ENCODE data around the gene HMGCL. TPM values are rescaled to one million over a fixed set of nuclear protein-coding genes. Genes with fewer than 3 reads are reported as not detected.

HMGCL gene
- total RNA-seq, result 35.3 and 54.8 TPM in 2 replicates

GRCh38 chr1:23825076-23825761 is at the start of gene HMGCL:
HMGCL (minus strand) TSS chr1:23825429; CDS start chr1:23825415, 14 bp downstream.

GRCh38 chr1:23867895-23868556 is 42.8 kb upstream of the HMGCL start, which contains the start of gene FUCA1:
FUCA1 (minus strand) TSS chr1:23868290; CDS start chr1:23868286, 4 bp downstream.

GRCh38 chr1:23800400-23801337 is 24.6 kb downstream of the HMGCL start, which contains the start of gene GALE:
GALE (minus strand) TSS chr1:23800754; CDS start chr1:23799007, 1,747 bp downstream.

GRCh38 chr1:23790696-23791515 is 34.3 kb downstream of the HMGCL start, which contains the start of gene LYPLA2:
LYPLA2 (plus strand) TSS chr1:23791145; CDS start chr1:23792683, 1,538 bp downstream.

GRCh38 chr1:23777979-23778814 is 47.0 kb downstream of the HMGCL start, which contains the start of gene PITHD1:
PITHD1 (plus strand) TSS chr1:23778418; CDS start chr1:23778516, 98 bp downstream.

Other genes starting within 250 kb of the HMGCL start
- gene RPL11, start 133.6 kb downstream of the HMGCL start, total RNA-seq, result 875 and 1,510 TPM in 2 replicates
- 25.1 and 31.4 TPM in 2 replicates for gene ELOA, start 82.0 kb downstream of the HMGCL start, total RNA-seq
- 39.4 and 40.2 TPM in 2 replicates for gene PITHD1, start 47.0 kb downstream of the HMGCL start, total RNA-seq
- gene LYPLA2, start 34.3 kb downstream of the HMGCL start, total RNA-seq, result 37.8 and 86.4 TPM in 2 replicates
- gene GALE, start 24.7 kb downstream of the HMGCL start, total RNA-seq, result 10.7 and 71.2 TPM in 2 replicates
- gene FUCA1, start 42.9 kb upstream of the HMGCL start, total RNA-seq, result 6.2 and 10.7 TPM in 2 replicates
- not detected in 2 replicates for gene CNR2, start 87.9 kb upstream of the HMGCL start, total RNA-seq
- gene PNRC2, start 134.4 kb upstream of the HMGCL start, total RNA-seq, result 64.8 and 73.3 TPM in 2 replicates
- gene SRSF10, start 154.9 kb upstream of the HMGCL start, total RNA-seq, result 59.6 and 62.2 TPM in 2 replicates

Data from epithelial cell of alveolus of lung (primary cell).